ENCODE results near the gene LDLRAD4. TPM values are rescaled to one million over a fixed set of nuclear protein-coding genes. Genes with fewer than 3 reads are reported as not detected.

The LDLRAD4 gene
- polyA plus RNA-seq, 1 of the 3 experiments (the other 2 are of a cell fraction) = 0.16 TPM

DNA sequence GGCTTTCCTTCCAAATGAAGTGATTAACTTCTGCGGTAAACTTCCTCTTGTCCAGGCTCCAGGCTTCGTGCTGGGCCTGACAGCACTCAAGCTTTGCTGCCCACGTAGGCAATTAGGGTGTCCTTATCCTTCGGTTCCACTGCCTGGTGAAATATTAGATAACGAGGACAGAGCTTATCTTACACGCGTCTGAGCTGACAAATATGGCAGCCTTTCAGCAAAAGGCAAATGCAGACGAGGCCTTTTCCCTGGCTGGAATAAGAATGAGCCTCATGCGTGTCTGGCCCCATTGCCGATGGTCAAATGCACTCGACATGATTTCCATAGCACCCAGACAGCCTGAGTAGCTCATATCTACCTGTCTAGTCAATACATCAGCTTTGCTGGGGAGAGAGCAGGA lies 366.3 kb downstream of the LDLRAD4 start:
- no peaks in the 10 kb centered on the region for H3K27me3 ChIP-seq (ENCODE audit: insufficient read depth)
- peaks cover 0 to 48% of the 10 kb centered on the region in 2 experiments; a peak in 2 of 4 replicates for H3K4me1 ChIP-seq (ENCODE audit: control insufficient read depth in 1 of 2, insufficient read depth in 2 of 2, low read depth in 1 of 2, low read length in 1 of 2)
- H3K36me3 ChIP-seq (replicated peaks in 1 of 2; ENCODE audit: control insufficient read depth in 1 of 2, insufficient read depth in 2 of 2, low read length in 1 of 2) = no peaks in the 10 kb centered on the region
- H2AFZ ChIP-seq (ENCODE audit: low read depth) = no peak overlapping the region
- CTCF ChIA-PET = interaction anchor here (1.4 to 4.0 kb wide), 4 partner anchors 26 to 369 kb away, joined by 4 to 24 read pairs (median 9); no protein-coding TSS in a partner anchor
- TF ChIP-seq RAD21 (IDR thresholded peaks at IDR 0.05; ENCODE audit: low read length) = no peak
- TF ChIP-seq GATA2 (CRISPR knock-in tag; IDR thresholded peaks at IDR 0.05) = peak; percentile 83
- TF ChIP-seq, protein P1, sequence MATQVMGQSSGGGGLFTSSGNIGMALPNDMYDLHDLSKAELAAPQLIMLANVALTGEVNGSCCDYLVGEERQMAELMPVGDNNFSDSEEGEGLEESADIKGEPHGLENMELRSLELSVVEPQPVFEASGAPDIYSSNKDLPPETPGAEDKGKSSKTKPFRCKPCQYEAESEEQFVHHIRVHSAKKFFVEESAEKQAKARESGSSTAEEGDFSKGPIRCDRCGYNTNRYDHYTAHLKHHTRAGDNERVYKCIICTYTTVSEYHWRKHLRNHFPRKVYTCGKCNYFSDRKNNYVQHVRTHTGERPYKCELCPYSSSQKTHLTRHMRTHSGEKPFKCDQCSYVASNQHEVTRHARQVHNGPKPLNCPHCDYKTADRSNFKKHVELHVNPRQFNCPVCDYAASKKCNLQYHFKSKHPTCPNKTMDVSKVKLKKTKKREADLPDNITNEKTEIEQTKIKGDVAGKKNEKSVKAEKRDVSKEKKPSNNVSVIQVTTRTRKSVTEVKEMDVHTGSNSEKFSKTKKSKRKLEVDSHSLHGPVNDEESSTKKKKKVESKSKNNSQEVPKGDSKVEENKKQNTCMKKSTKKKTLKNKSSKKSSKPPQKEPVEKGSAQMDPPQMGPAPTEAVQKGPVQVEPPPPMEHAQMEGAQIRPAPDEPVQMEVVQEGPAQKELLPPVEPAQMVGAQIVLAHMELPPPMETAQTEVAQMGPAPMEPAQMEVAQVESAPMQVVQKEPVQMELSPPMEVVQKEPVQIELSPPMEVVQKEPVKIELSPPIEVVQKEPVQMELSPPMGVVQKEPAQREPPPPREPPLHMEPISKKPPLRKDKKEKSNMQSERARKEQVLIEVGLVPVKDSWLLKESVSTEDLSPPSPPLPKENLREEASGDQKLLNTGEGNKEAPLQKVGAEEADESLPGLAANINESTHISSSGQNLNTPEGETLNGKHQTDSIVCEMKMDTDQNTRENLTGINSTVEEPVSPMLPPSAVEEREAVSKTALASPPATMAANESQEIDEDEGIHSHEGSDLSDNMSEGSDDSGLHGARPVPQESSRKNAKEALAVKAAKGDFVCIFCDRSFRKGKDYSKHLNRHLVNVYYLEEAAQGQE (IDR thresholded peaks at IDR 0.05; ENCODE audit: low read depth, low read length) = no peak
- TF ChIP-seq NFIC (IDR thresholded peaks at IDR 0.05; ENCODE audit: borderline replicate concordance) = no peak
- TF ChIP-seq, protein P2, sequence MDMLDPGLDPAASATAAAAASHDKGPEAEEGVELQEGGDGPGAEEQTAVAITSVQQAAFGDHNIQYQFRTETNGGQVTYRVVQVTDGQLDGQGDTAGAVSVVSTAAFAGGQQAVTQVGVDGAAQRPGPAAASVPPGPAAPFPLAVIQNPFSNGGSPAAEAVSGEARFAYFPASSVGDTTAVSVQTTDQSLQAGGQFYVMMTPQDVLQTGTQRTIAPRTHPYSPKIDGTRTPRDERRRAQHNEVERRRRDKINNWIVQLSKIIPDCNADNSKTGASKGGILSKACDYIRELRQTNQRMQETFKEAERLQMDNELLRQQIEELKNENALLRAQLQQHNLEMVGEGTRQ (IDR thresholded peaks at IDR 0.05; ENCODE audit: borderline replicate concordance, low read depth, low read length) = no peak
- no peak for TF ChIP-seq RXRA (IDR thresholded peaks at IDR 0.05; ENCODE audit: borderline replicate concordance, low read depth)
- TF ChIP-seq GABPA (IDR thresholded peaks at IDR 0.05; ENCODE audit: low read depth) = no peak
- peak; percentile 61 for TF ChIP-seq RCOR1 (IDR thresholded peaks at IDR 0.05; ENCODE audit: low read length)
- no peak for TF ChIP-seq IRF3 (IDR thresholded peaks at IDR 0.05; ENCODE audit: low read depth, low read length)
- TF ChIP-seq EZH2phosphoT487 (IDR thresholded peaks at IDR 0.05; ENCODE audit: borderline replicate concordance, low read depth) = no peak
- TF ChIP-seq, protein P3, sequence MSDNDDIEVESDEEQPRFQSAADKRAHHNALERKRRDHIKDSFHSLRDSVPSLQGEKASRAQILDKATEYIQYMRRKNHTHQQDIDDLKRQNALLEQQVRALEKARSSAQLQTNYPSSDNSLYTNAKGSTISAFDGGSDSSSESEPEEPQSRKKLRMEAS (IDR thresholded peaks at IDR 0.05; ENCODE audit: low read depth) = no peak
- TF ChIP-seq MXI1 (IDR thresholded peaks at IDR 0.05; ENCODE audit: low read depth, low read length) = peak; percentile 73
- no peak for TF ChIP-seq TAF1 (IDR thresholded peaks at IDR 0.05; ENCODE audit: borderline replicate concordance, low read depth, low read length)
- TF ChIP-seq ZBTB33 (IDR thresholded peaks at IDR 0.05; ENCODE audit: borderline replicate concordance, low read depth) = no peak
- no peak for TF ChIP-seq SMC3 (IDR thresholded peaks at IDR 0.05; ENCODE audit: low read depth, low read length)
- TF ChIP-seq EP300 (IDR thresholded peaks at IDR 0.05; ENCODE audit: borderline replicate concordance in 1 of 2, low read depth in 1 of 2, low read length in 1 of 2) = peak in 1 of 2 experiments; percentile 40; a peak in 1 of 4 replicates
- no peaks in the 10 kb centered on the region for H3F3A ChIP-seq (replicated peaks; ENCODE audit: insufficient read depth)
- no peak overlapping the region for H3K4me3 ChIP-seq (ENCODE audit: low read depth in 2 of 2, low read length in 1 of 2)
- no peaks in the 10 kb centered on the region for H3K9me2 ChIP-seq
- no peaks in the 10 kb centered on the region for H3K9me3 ChIP-seq
- peak overlapping the region in 1 of 2 experiments; percentile 94; a peak in 2 of 4 replicates for H3K27ac ChIP-seq (ENCODE audit: low read depth in 2 of 2, low read length in 1 of 2)
- no peak overlapping the region for H3K4me2 ChIP-seq
- DNase-seq = peak; percentile 73
- WGBS (ENCODE audit: low lambda C conversion rate) = 29% methylated on average over 7 of the region's 11 CpGs
- POLR2A ChIA-PET = no interaction called here
- no peaks in the 10 kb centered on the region for H3K79me2 ChIP-seq (ENCODE audit: insufficient read depth)
- no peak overlapping the region for H3K9ac ChIP-seq
- H4K20me1 ChIP-seq (ENCODE audit: insufficient read depth) = no peaks in the 10 kb centered on the region

Data from SK-N-SH (cell line).